ENCODE measurements around the gene GSTA3. TPM values are rescaled to one million over a fixed set of nuclear protein-coding genes. Genes with fewer than 3 reads are reported as not detected.
"Not testable (repeated sequence)": the region's sequence is repeated elsewhere in the genome, so short reads cannot be mapped to it uniquely, and the experiment has no call there.

Gene GSTA3
- total RNA-seq (2014; rRNA removed; shearing (Covaris generic)) = not detected in 2 replicates

DNA sequence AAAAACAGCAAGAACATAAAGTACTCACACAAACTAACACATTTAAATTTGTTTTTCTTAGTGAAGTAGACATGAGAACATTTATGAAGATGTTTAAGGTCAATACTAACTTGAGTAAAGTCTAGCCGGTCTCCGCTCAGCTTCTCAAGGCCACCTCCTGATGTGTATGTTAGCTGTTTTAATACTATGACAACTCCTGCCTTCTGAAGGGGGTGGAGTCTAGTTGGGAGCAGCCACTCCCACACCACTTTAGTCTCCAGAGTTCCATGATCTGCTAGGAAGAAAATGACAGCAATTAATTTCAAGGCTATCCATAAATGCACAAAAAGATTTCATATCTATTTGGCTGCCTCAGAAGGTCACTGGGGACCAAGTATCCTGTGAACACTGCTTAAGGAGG lies at the start of gene GSTA3:
GSTA3 (minus strand) TSS at position 168 of the 400 bp plus-strand sequence. CDS start 3,864 bp downstream, outside the sequence.
- Histone ChIP-seq H3K4me3 (no peak within 1 kb of the TSS), H3K4me1 (no peaks in the 10 kb centered on the region), H3K36me3 (no peaks in the 10 kb centered on the region), H3K9me3 (replicated peaks) (no peaks in the 10 kb centered on the region), H3K27me3 (no peaks in the 10 kb centered on the region), H3K27ac (no peak within 1 kb of the TSS)
- no peak for DNase-seq

DNA sequence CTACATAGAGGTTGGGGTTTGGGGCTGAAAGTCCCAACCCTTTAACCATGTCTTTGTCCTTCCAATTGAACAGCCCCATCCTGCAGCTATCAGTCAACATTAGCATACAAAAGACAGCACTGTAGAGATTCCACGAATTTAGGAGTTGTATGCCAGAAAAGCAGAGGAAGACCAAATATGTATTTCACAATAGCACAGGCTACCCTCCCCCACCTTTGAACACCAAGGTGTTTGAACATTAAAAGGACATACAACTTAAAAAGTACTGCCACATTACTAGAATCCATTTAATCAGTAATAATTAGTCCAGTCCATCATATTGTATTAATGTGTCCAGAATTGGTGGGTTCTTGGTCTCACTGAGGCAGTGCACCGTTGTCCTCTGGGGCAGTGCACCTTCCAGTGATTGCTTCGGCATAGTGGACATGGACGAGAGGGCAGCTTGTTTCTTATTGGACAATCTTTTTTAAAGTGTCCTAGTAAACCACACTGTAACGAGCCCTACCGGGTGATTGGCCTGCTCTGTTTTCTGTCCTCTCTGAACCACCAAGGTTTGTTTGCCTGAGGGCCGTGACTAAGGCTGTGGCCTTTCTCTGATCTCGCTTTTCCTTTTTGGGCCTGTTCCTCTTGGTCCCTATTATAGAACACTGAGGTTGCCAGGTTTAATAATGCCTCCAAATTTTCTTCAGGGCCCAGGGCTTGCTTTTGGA lies 49.2 kb upstream of the GSTA3 start:
- H3K36me3 ChIP-seq = no peaks in the 10 kb centered on the region
- DNase-seq = no peak
- H3K9me3 ChIP-seq (replicated peaks) = no peaks in the 10 kb centered on the region
- H3K27ac ChIP-seq = no peak overlapping the region
- H3K4me1 ChIP-seq = no peaks in the 10 kb centered on the region
- no peaks in the 10 kb centered on the region for H3K27me3 ChIP-seq
- H3K4me3 ChIP-seq = no peak overlapping the region

DNA sequence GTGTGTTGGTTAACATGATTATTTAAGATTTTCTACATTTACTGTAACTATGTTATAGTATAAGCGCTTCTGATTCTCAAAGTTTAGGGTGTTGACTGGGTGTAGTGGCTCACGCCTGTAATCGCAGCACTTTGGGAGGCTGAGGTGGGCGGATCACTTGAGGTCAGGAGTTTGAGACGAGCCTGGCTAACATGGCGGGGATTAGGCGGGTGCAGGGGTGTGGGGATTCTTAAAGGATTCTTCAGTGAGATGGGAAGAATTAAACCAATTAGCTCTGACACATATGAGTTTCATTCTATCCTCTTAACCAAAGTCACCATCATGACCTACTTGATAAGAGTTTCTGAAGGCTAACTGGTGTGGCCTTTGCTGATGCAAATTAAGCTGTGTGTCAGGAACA lies 46.4 kb upstream of the GSTA3 start:
- Histone ChIP-seq H3K27ac (no peak overlapping the region), H3K27me3 (no peaks in the 10 kb centered on the region), H3K9me3 (replicated peaks) (no peaks in the 10 kb centered on the region), H3K4me3 (no peak overlapping the region), H3K4me1 (no peaks in the 10 kb centered on the region), H3K36me3 (no peaks in the 10 kb centered on the region)
- no peak for DNase-seq

DNA sequence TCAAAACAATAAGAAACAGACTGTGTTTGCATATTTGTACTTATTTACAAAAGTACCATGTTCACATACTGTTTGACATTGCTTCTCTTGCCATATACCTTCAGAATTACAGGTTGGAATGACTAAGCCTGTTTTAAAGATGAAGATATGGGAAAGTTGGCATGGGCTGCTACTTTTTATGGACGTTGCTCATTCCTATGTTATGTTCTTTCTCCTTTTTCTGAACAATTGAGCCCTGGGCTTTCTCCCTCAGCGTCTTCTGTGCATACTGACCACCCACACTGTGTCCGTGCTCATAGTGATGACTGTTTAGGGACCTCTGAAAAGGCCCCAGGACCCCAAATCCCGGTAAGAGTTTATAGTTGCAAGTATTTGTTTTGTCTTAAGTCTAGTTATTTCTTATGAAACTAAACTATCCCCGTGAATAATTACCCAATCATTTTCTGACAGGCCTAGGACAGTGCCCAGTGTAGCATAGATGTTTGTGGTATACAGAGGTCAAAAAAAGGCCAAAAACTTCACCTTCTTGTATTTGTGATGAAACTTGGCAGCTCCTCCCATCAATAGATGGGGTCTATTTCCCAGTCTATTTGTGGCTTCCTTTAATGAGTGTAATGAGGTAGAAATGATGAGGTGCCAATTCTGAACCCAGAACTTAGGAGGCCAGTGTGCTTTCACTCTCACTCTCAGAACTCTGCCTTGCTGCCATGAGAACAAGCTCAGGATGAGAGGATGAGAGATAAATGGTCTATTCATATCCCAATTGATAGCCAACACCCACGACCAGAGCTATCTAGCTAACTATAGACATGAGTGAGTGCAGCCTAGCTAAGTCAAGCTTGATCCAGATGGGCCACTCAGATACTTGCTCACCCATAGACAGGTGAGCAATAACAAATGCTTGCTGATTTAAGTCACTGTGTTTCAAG lies 44.7 kb upstream of the GSTA3 start:
- Histone ChIP-seq H3K4me1 (no peaks in the 10 kb centered on the region), H3K4me3 (no peak overlapping the region), H3K27me3 (no peaks in the 10 kb centered on the region), H3K36me3 (no peaks in the 10 kb centered on the region), H3K27ac (no peak overlapping the region), H3K9me3 (replicated peaks) (no peaks in the 10 kb centered on the region)
- DNase-seq = no peak

DNA sequence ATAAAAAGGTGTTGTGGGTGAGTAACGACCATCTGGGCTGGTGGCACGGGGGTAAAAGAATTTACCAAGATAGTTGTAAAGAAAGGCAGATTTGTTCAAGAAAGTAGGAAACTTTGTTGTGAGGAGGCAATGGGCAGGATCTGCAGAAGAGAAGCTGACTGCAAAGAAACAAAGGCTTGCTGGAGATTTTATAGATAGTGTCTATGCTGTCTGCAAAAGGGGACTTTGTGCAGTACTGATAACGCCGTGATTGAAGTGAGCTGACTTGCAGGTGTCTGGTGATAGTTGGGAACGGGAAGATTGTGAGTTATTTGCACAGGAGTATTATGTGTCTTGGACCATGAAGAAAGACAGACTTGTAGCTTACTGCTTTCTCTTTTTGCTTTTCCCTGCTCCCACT lies 36.8 kb upstream of the GSTA3 start:
- H3K36me3 ChIP-seq = no peaks in the 10 kb centered on the region
- H3K4me3 ChIP-seq = no peak overlapping the region
- no peak for DNase-seq
- H3K9me3 ChIP-seq (replicated peaks) = no peaks in the 10 kb centered on the region
- H3K27ac ChIP-seq = no peak overlapping the region
- no peaks in the 10 kb centered on the region for H3K27me3 ChIP-seq
- H3K4me1 ChIP-seq = no peaks in the 10 kb centered on the region

DNA sequence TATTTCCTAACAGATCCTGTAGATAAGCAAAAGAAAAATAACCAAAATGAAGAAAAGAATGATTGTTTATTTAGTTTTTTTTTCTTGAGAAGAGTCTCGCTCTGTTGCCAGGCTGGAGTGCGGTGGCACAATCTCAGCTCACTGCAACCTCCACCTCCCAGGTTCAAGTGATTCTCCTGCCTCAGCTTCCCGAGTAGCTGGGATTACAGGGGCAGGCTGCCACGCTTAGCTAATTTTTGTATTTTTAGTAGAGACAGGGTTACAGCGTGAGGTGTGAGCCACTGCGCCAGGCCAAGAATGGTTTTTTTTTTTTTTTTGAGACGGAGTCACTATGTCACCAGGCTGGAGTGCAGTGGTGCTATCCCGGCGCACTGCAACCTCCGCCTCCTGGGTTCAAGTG lies 33.3 kb upstream of the GSTA3 start:
- not testable (repeated sequence) for H3K9me3 ChIP-seq (replicated peaks); H3K27me3 ChIP-seq; H3K4me3 ChIP-seq; H3K27ac ChIP-seq; H3K36me3 ChIP-seq; DNase-seq; H3K4me1 ChIP-seq

DNA sequence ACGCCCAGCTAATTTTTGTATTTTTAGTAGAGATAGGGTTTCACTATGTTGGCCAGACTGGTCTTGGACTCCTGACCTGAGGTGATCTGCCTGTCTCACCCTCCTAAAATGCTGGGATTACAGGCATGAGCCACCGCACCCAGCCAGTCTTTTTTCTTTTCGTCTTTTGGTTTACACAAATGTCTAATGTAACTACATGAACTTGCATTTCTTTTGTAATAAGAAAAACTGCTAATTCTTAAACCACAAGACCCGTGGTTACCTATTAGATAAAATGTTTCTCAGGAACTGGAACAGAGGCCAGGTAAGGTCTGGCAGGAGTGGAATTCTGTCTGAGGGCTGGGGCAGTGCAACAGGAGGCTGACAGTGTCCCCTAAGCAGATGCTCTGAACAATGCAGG lies 32.7 kb upstream of the GSTA3 start:
- H3K9me3 ChIP-seq (replicated peaks) = no peaks in the 10 kb centered on the region
- H3K27me3 ChIP-seq = no peaks in the 10 kb centered on the region
- H3K27ac ChIP-seq = no peak overlapping the region
- H3K4me3 ChIP-seq = no peak overlapping the region
- no peaks in the 10 kb centered on the region for H3K4me1 ChIP-seq
- no peak for DNase-seq
- no peaks in the 10 kb centered on the region for H3K36me3 ChIP-seq

DNA sequence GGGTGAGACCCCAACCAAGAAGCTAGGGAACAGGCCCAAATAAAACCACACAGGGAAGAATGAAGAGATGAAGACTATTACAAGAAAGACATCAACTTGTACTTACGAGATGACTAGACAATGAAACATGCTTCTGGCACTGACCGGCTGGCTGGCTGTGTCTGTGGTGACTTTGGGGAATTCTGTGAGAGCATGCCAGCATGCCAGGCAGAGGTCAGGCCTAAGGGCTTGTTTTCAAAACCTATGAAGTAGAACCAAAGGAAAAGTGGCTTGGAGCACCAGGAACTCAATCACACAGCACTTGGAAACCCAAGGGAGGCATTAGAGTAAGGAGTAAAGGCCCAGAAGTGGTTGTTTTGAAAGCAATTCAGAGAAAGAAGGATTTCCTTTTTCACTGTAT lies 28.4 kb upstream of the GSTA3 start:
- no peaks in the 10 kb centered on the region for H3K27me3 ChIP-seq
- H3K9me3 ChIP-seq (replicated peaks) = no peaks in the 10 kb centered on the region
- no peaks in the 10 kb centered on the region for H3K4me1 ChIP-seq
- H3K36me3 ChIP-seq = no peaks in the 10 kb centered on the region
- H3K4me3 ChIP-seq = no peak overlapping the region
- H3K27ac ChIP-seq = no peak overlapping the region
- DNase-seq = no peak

DNA sequence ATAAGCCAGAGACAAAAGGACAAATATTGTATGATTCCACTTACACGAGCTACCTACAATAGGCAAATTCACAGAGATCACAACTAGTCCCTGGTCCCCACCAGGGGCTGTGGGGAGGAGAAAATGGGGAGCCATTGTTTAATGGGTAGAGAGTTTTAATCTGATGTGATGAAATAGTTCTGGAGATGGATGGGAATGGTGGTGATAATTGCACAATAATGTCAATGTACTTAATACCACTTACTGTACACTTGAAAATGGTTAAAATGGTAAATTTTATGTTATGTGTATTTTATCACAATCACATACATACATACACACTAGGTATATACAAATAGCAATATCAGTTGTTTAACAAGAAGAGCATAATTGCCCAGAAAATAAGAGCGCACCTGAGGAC lies 24.3 kb upstream of the GSTA3 start:
- Histone ChIP-seq H3K27me3 (no peaks in the 10 kb centered on the region), H3K27ac (no peak overlapping the region), H3K4me1 (no peaks in the 10 kb centered on the region), H3K9me3 (replicated peaks) (no peaks in the 10 kb centered on the region), H3K36me3 (no peaks in the 10 kb centered on the region), H3K4me3 (no peak overlapping the region)
- DNase-seq = no peak

DNA sequence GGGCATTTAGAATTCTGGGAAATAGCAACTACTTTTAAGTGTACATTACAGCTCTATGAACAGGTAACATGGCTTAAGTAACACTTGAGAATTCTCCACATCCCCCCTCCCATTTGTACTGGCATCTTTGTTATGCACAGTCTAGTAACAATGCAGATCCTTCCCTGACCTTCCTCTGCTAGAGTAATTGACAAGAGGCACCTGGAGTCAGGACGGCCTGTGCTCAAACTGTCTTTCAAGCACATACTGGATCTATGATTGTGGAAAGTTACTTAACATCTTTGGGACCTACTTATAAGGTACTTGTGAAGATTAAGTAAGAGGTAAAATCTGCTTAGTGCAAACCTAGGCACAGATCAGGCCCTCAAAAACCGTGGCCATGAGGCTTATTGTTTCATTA lies 21.9 kb upstream of the GSTA3 start:
- Histone ChIP-seq H3K27ac (no peak overlapping the region), H3K27me3 (no peaks in the 10 kb centered on the region), H3K4me3 (no peak overlapping the region), H3K9me3 (replicated peaks) (no peaks in the 10 kb centered on the region), H3K4me1 (no peaks in the 10 kb centered on the region), H3K36me3 (no peaks in the 10 kb centered on the region)
- DNase-seq = no peak

DNA sequence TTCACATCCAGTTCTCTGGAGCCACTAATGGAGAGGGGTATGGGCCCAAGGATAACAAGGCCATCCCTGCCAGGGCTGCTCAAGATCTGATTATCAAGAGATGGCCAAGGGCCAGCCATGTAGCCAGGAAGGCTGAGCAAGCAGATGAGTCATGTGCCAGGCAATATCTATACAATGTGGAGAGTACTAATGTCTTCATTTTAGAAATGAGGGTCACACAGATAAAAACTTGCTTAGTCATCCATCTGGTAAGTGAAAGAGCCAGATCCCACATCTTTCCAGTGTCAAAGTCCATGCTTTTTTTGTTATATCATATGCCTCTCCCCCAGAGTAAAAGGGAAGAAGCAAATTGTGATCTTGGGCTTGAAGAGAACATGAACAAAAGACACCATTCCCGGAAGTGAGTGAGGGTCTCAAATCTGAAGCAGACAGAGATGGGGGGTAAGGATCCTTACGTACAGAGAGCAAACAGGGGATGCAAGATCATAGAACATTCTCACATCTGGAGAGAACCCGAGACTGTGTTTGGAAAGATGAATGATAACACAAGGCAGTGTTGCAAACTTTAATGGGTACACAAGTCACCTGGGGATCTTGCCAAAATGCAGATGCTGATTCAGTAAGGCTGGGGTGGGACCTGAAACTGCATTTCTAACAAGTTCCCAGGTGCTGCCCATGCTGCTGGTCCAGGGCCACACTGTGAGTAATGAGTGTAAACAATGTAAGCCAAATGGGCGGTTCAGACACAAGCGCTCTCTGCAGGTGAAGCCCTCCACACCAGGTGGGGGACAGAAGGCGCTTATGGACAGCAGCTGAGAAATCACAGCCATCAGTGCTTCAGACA lies 20.0 kb upstream of the GSTA3 start:
- H3K9me3 ChIP-seq (replicated peaks) = no peaks in the 10 kb centered on the region
- no peaks in the 10 kb centered on the region for H3K27me3 ChIP-seq
- no peak overlapping the region for H3K27ac ChIP-seq
- H3K4me3 ChIP-seq = no peak overlapping the region
- no peaks in the 10 kb centered on the region for H3K4me1 ChIP-seq
- no peaks in the 10 kb centered on the region for H3K36me3 ChIP-seq
- DNase-seq = no peak

DNA sequence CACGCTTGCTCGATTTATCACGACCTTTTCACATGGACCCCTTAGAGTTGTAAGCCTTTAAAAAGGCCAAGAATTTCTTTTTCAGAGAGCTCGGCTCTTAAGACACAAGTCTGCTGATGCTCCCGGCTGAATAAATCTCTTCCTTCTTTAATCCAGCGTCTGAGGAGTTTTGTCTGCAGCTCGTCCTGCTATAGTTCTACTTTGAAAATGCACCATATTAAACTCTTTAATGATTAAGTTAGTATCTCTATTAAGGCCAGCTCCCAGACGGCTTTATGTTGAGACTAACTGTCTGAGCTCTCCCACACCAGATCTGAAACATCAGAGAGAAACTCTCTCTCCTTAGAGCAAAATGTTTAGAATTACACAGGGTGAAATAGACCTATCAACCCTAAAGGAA lies 18.0 kb upstream of the GSTA3 start:
- DNase-seq = no peak
- Histone ChIP-seq H3K36me3 (no peaks in the 10 kb centered on the region), H3K27ac (no peak overlapping the region), H3K4me1 (no peaks in the 10 kb centered on the region), H3K9me3 (replicated peaks) (no peaks in the 10 kb centered on the region), H3K4me3 (no peak overlapping the region), H3K27me3 (no peaks in the 10 kb centered on the region)

DNA sequence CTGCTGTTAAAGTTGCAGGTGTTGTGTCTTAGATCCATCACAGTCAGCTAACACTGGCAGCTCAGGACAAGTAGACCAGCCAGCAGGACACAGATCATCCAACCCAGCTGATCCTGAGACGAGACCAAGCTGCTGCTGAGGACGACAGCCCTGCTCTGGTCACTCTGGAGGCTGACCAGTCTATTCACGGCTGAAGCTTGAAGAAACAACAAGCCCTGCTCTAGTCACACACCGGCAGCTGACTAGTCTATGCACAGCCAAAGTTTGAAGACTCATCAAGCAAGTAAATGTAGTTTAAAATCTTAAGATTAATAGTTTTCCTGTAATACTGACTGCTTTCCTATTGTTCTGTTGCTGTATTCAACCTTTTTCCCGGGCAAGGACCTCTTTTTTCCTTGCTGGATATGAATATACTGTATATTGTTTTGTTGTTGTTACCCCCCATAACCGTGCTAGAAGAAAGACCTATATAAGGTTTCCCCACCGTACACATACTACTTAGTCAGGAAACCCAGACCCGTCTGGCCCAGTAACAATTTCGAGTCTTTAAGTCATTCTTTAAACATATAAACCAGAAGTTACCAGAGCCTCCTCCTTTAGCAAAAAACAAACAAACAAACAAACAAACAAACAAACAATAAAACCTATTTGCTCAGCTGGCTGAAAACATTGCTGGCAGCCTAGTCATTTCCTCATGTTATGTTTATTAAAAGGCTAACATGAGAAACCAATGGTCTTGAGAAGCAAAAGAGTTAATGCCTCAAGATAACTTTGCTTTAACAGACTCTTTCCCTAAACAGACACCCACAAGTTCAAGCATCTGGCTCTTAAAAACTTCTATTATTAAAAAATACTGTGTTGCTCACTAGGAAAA lies 16.7 kb upstream of the GSTA3 start:
- Histone ChIP-seq H3K27me3 (no peaks in the 10 kb centered on the region), H3K4me1 (no peaks in the 10 kb centered on the region), H3K36me3 (no peaks in the 10 kb centered on the region), H3K4me3 (no peak overlapping the region), H3K27ac (no peak overlapping the region), H3K9me3 (replicated peaks) (no peaks in the 10 kb centered on the region)
- no peak for DNase-seq

DNA sequence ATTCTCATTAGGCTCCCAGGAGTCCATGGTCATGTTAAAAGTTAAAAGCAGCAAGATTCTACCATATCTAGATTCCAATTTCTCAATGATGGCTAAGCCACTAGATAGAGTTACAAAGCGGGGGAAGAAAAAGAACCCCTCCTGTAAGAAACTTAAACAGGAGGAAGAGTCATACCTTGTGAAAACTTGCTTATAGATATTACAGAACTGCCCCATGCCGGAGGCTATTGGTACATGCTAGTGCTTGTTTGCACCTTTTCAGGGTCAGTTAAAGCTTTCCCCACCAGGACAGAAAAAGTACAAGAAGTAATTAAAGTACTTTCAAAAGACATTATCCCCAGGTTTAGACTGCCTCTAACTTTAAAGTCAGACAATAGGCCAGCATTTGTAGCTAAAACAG lies 15.5 kb upstream of the GSTA3 start:
- no peak overlapping the region for H3K27ac ChIP-seq
- H3K4me3 ChIP-seq = no peak overlapping the region
- H3K4me1 ChIP-seq = no peaks in the 10 kb centered on the region
- no peaks in the 10 kb centered on the region for H3K36me3 ChIP-seq
- no peaks in the 10 kb centered on the region for H3K27me3 ChIP-seq
- no peak for DNase-seq
- no peaks in the 10 kb centered on the region for H3K9me3 ChIP-seq (replicated peaks)

Data from SJCRH30 (cell line).